PC-9 (cell line): ENCODE measurements around the gene STARD3NL.

Experiments
- EZH2 ChIP-seq: fragments of 200-600 bp; sonication (generic); IDR thresholded peaks from 2 replicates; pipeline ENCODE4 v1.8.0; 2017; ENCODE audit warnings: antibody characterized with exemption, low read depth
- TF ChIP-seq, protein P1 (sequence below): fragments of 200-600 bp; sonication (generic); conservative IDR thresholded peaks from 2 replicates; pipeline ENCODE4 v1.6.1; 2017; ENCODE audit warnings: mixed run types, antibody characterized with exemption, mild to moderate bottlenecking, moderate library complexity

DNA sequence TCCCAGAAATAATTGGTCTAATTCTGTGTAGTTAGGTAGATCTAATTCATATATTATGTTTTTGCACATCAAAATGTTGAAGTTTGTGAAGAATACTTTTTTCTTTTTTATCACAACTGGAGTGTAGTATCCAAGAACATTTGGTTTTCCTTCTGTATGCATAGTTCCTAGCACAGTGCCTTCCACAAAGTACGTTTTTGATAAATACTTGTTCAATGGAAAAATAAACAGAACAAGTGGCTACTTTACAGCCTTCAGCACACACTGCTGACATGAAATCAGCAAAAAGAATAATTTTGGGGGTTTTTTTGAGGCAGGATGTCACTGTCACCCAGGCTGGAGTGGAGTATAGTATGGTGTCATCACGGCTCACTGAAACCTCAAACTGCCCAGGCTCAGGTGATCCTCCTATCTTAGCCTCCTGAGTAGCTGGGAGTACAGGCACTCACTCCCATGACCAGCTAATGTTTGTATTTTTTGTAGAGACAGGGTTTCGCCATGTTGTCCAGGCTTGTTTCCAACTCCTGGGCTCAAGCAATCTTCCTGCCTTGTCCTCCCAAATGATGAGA lies 67.4 kb downstream of the STARD3NL start:
- TF ChIP-seq, protein P1, sequence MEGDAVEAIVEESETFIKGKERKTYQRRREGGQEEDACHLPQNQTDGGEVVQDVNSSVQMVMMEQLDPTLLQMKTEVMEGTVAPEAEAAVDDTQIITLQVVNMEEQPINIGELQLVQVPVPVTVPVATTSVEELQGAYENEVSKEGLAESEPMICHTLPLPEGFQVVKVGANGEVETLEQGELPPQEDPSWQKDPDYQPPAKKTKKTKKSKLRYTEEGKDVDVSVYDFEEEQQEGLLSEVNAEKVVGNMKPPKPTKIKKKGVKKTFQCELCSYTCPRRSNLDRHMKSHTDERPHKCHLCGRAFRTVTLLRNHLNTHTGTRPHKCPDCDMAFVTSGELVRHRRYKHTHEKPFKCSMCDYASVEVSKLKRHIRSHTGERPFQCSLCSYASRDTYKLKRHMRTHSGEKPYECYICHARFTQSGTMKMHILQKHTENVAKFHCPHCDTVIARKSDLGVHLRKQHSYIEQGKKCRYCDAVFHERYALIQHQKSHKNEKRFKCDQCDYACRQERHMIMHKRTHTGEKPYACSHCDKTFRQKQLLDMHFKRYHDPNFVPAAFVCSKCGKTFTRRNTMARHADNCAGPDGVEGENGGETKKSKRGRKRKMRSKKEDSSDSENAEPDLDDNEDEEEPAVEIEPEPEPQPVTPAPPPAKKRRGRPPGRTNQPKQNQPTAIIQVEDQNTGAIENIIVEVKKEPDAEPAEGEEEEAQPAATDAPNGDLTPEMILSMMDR, result no peak
- no peak for TF ChIP-seq EZH2
